HG02938 (cell line): Measurements from ENCODE around the gene TTC23.
"Not testable (repeated sequence)": the region's sequence is repeated elsewhere in the genome, so short reads cannot be mapped to it uniquely, and the experiment has no call there.

Experiments used
- ATAC-seq: cut with Tn5 transposase; IDR thresholded peaks from one replicate; pipeline ENCODE4 v1.9.1; 2021; ENCODE audit warnings: mild to moderate bottlenecking, moderate library complexity; ENCODE audit not compliant: unreplicated experiment

The TTC23 gene

GRCh38 chr15:99201408-99202175 is 47.8 kb downstream of the TTC23 start:
- no peak for ATAC-seq

- ATAC-seq: no peak
These were observed 51.5 kb downstream of the TTC23 start for GRCh38 chr15:99197856-99198255.

GRCh38 chr15:99192181-99192580 is 57.2 kb downstream of the TTC23 start:
- ATAC-seq: not testable (repeated sequence)

GRCh38 chr15:99187936-99188335 is 61.4 kb downstream of the TTC23 start:
- no peak for ATAC-seq

- ATAC-seq: no peak
These were observed 63.8 kb downstream of the TTC23 start for GRCh38 chr15:99185414-99186130.

- no peak for ATAC-seq
These were observed 66.6 kb downstream of the TTC23 start for GRCh38 chr15:99182791-99183190.

GRCh38 chr15:99181545-99181971 is 67.8 kb downstream of the TTC23 start:
- ATAC-seq: no peak

GRCh38 chr15:99180964-99181306 is 68.4 kb downstream of the TTC23 start:
- ATAC-seq: no peak

- no peak for ATAC-seq
These were observed 69.1 kb downstream of the TTC23 start for GRCh38 chr15:99180086-99180963.

GRCh38 chr15:99177679-99178078 is 71.7 kb downstream of the TTC23 start:
- ATAC-seq: no peak

- no peak for ATAC-seq
These were observed 72.6 kb downstream of the TTC23 start for GRCh38 chr15:99176757-99177156.

GRCh38 chr15:99174567-99175395 is 74.6 kb downstream of the TTC23 start:
- no peak for ATAC-seq

GRCh38 chr15:99172989-99173388 is 76.4 kb downstream of the TTC23 start:
- no peak for ATAC-seq

GRCh38 chr15:99172171-99172570 is 77.2 kb downstream of the TTC23 start:
- no peak for ATAC-seq

- ATAC-seq: no peak
These were observed 78.8 kb downstream of the TTC23 start for GRCh38 chr15:99170476-99171065.

- no peak for ATAC-seq
These were observed 79.5 kb downstream of the TTC23 start for GRCh38 chr15:99169769-99170311.

GRCh38 chr15:99168601-99169580 is 80.5 kb downstream of the TTC23 start:
- no peak for ATAC-seq

- ATAC-seq: peak; percentile 46
These were observed 81.7 kb downstream of the TTC23 start for GRCh38 chr15:99167640-99168039.

- ATAC-seq: no peak
These were observed 82.2 kb downstream of the TTC23 start for GRCh38 chr15:99167201-99167600.
